ENCODE results near the gene PARD3. TPM values are rescaled to one million over a fixed set of nuclear protein-coding genes. Genes with fewer than 3 reads are reported as not detected.

Gene PARD3
- total and polyA plus RNA-seq, 2 donors (not counting 1 experiment from before 2014, with no cell fraction given): 24.0 to 46.4 TPM

DNA sequence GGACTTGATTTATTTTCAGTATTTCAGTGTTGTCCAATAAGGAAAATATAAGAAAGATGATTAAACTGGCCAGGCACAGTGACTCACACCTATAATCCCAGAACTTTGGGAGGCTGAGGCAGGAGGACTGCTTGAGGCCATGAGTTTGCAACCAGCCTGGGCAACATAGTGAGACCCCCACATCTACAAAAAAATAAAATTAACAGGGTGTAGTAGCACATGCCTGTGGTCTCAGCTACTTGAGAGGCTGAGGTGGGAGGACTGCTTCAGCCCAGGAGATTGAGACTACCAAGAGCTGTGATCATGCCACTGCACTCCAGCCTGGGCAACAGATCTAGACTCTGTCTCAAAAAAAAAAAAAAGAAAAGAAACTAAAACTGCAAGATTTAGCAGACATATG, 138.0 kb downstream of the PARD3 start:
- Histone ChIP-seq H3K9me3 (ENCODE audit: control insufficient read depth, insufficient read depth, low read depth, low read length) (no peaks in the 10 kb centered on the region), H3K4me2 (ENCODE audit: extremely low read depth, insufficient read depth, low read length) (no peak overlapping the region), H3K27me3 (ENCODE audit: control insufficient read depth, insufficient read depth, low read length) (no peaks in the 10 kb centered on the region), H3K4me3 (replicated peaks in 1 of 4; ENCODE audit: control extremely low read depth in 1 of 4, insufficient read depth in 1 of 4, low read depth in 3 of 4, low read length in 4 of 4) (no peak overlapping the region), H3K27ac (ENCODE audit: insufficient read depth, low read length) (no peak overlapping the region), H3K9ac (ENCODE audit: insufficient read depth, low read length) (no peak overlapping the region), H3K79me2 (ENCODE audit: control insufficient read depth, insufficient read depth, low read length) (no peaks in the 10 kb centered on the region), H3K36me3 (ENCODE audit: control insufficient read depth, insufficient read depth, low read length) (no peaks in the 10 kb centered on the region), H2AFZ (ENCODE audit: low read length) (no peak overlapping the region), H3K4me1 (ENCODE audit: control insufficient read depth, extremely low read depth, insufficient read depth, low read length) (no peaks in the 10 kb centered on the region), H4K20me1 (ENCODE audit: control insufficient read depth, extremely low read depth, insufficient read depth, low read length) (no peaks in the 10 kb centered on the region)
- DNase-seq (ENCODE audit: low read depth in 2 of 2): no peak
- TF ChIP-seq EZH2 (IDR thresholded peaks at IDR 0.05; ENCODE audit: low read length, missing control alignments) (no peak), CTCF (conservative IDR thresholded peaks at IDR 0.05 in 1 of 2, IDR thresholded peaks at IDR 0.05 in 1 of 2; ENCODE audit: low read depth in 1 of 2, low read length in 2 of 2) (no peak)

- Histone ChIP-seq H3K9me3 (ENCODE audit: control insufficient read depth, insufficient read depth, low read depth, low read length) (no peaks in the 10 kb centered on the region), H3K27ac (ENCODE audit: insufficient read depth, low read length) (no peak overlapping the region), H3K36me3 (ENCODE audit: control insufficient read depth, insufficient read depth, low read length) (no peaks in the 10 kb centered on the region), H3K4me2 (ENCODE audit: extremely low read depth, insufficient read depth, low read length) (no peak overlapping the region), H3K4me3 (replicated peaks in 1 of 4; ENCODE audit: control extremely low read depth in 1 of 4, insufficient read depth in 1 of 4, low read depth in 3 of 4, low read length in 4 of 4) (no peak overlapping the region), H3K27me3 (ENCODE audit: control insufficient read depth, insufficient read depth, low read length) (no peaks in the 10 kb centered on the region), H3K79me2 (ENCODE audit: control insufficient read depth, insufficient read depth, low read length) (no peaks in the 10 kb centered on the region), H2AFZ (ENCODE audit: low read length) (no peak overlapping the region), H3K9ac (ENCODE audit: insufficient read depth, low read length) (no peak overlapping the region), H3K4me1 (ENCODE audit: control insufficient read depth, extremely low read depth, insufficient read depth, low read length) (no peaks in the 10 kb centered on the region), H4K20me1 (ENCODE audit: control insufficient read depth, extremely low read depth, insufficient read depth, low read length) (no peaks in the 10 kb centered on the region)
- DNase-seq (ENCODE audit: low read depth in 2 of 2): no peak
- no peak for TF ChIP-seq EZH2 (IDR thresholded peaks at IDR 0.05; ENCODE audit: low read length, missing control alignments)
- TF ChIP-seq CTCF (conservative IDR thresholded peaks at IDR 0.05 in 1 of 2, IDR thresholded peaks at IDR 0.05 in 1 of 2; ENCODE audit: low read depth in 1 of 2, low read length in 2 of 2): no peak
Measured at GRCh38 chr10:34674176-34674575, 140.9 kb downstream of the PARD3 start.

DNA sequence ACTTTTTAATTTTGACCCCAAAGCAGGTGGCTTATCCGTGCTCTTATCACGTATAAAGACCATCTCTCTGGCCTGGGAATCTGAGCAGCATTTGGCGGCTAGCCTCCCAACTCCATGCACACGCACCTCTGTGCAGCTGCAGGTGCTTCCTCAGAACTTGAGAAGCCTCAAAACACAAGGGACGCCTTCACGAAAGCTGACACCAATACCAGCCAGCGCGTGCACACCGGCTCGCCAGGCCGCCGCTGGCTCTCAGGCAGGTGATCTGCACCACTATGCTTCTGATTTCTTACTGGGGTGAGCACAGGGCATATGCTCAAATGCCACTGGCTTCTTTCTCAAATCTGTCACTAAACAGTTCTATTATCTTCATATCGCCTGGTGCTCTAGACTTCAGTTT, 145.0 kb downstream of the PARD3 start:
- H3K9ac ChIP-seq (ENCODE audit: insufficient read depth, low read length): no peak overlapping the region
- TF ChIP-seq EZH2 (IDR thresholded peaks at IDR 0.05; ENCODE audit: low read length, missing control alignments) (no peak), CTCF (conservative IDR thresholded peaks at IDR 0.05 in 1 of 2, IDR thresholded peaks at IDR 0.05 in 1 of 2; ENCODE audit: low read depth in 1 of 2, low read length in 2 of 2) (no peak)
- H3K27me3 ChIP-seq (ENCODE audit: control insufficient read depth, insufficient read depth, low read length): no peaks in the 10 kb centered on the region
- H3K9me3 ChIP-seq (ENCODE audit: control insufficient read depth, insufficient read depth, low read depth, low read length): no peaks in the 10 kb centered on the region
- no peak overlapping the region for H3K4me3 ChIP-seq (replicated peaks in 1 of 4; ENCODE audit: control extremely low read depth in 1 of 4, insufficient read depth in 1 of 4, low read depth in 3 of 4, low read length in 4 of 4)
- H3K79me2 ChIP-seq (ENCODE audit: control insufficient read depth, insufficient read depth, low read length): no peaks in the 10 kb centered on the region
- H3K36me3 ChIP-seq (ENCODE audit: control insufficient read depth, insufficient read depth, low read length): no peaks in the 10 kb centered on the region
- no peak for DNase-seq (ENCODE audit: low read depth in 2 of 2)
- H3K4me1 ChIP-seq (ENCODE audit: control insufficient read depth, extremely low read depth, insufficient read depth, low read length): no peaks in the 10 kb centered on the region
- H3K27ac ChIP-seq (ENCODE audit: insufficient read depth, low read length): no peak overlapping the region
- H2AFZ ChIP-seq (ENCODE audit: low read length): no peak overlapping the region
- no peaks in the 10 kb centered on the region for H4K20me1 ChIP-seq (ENCODE audit: control insufficient read depth, extremely low read depth, insufficient read depth, low read length)
- no peak overlapping the region for H3K4me2 ChIP-seq (ENCODE audit: extremely low read depth, insufficient read depth, low read length)

Data from fibroblast of lung (primary cell).